Endothelial cell of umbilical vein (primary cell): ENCODE measurements around the gene ATXN1L. TPM values are rescaled to one million over a fixed set of nuclear protein-coding genes. Genes with fewer than 3 reads are reported as not detected.

Source experiments
- BruUV-seq: library from RNA; stranded (reverse); fragments of 400-500 nt; replicated peaks from 2 replicates; lab custom pipeline; 2021; lab: Mats Ljungman, UMichigan
- CTCF ChIA-PET: fragments of 300-600, 350-600 bp; sonication (Branson Sonifier 250); formaldehyde crosslinking; loops from one replicate; lab custom pipeline; 2021; ENCODE audit warnings: antibody characterized with exemption, inconsistent platforms; lab: Charles Lee
- POLR2A ChIA-PET: fragments of 300-600, 350-600 bp; sonication (Branson Sonifier 250); formaldehyde crosslinking; loops from one replicate; lab custom pipeline; 2021; ENCODE audit warnings: antibody characterized with exemption, inconsistent platforms; lab: Charles Lee
- DNase-seq: peaks from one replicate; pipeline ENCODE4 v3.0.0-alpha.2; 2011; ENCODE audit warnings: low read depth, low spot score
- FAIRE-seq: peaks from 2 replicates; lab custom pipeline; 2011; peaks lifted over from hg19 to GRCh38; lab: Jason Lieb, UNC
- H2AFZ ChIP-seq: 2 replicates; pipeline ENCODE4 v1.6.0; 2012; ENCODE audit warnings: low read depth, low read length, control low read depth, inconsistent platforms
- H3K27ac ChIP-seq: 2 replicates; pipeline ENCODE4 v1.5.1; 2011; ENCODE audit warnings: low read depth, mild to moderate bottlenecking, control low read depth, low read length, moderate library complexity; ENCODE audit not compliant: insufficient read depth
- H3K27me3 ChIP-seq, 2 experiments: 2 replicates each; pipeline versions ENCODE4 v1.6.0 to v1.6.1; 2011; ENCODE audit warnings: low read length in 2 of 2, mixed read lengths in 1 of 2; ENCODE audit not compliant: control insufficient read depth in 2 of 2, insufficient read depth in 2 of 2
- H3K36me3 ChIP-seq, 2 experiments: 2 replicates in 1 of 2; 3 replicates in 1 of 2; pipeline ENCODE4 v1.5.1; 2011; ENCODE audit warnings: low read length in 2 of 2, mild to moderate bottlenecking in 1 of 2, moderate library complexity in 1 of 2; ENCODE audit not compliant: control insufficient read depth in 2 of 2, insufficient read depth in 2 of 2; ENCODE audit errors: extremely low read depth in 1 of 2
- H3K4me1 ChIP-seq: 3 replicates; pipeline ENCODE4 v1.5.1; 2011; ENCODE audit warnings: mild to moderate bottlenecking, low read length; ENCODE audit not compliant: control insufficient read depth, insufficient read depth; ENCODE audit errors: extremely low read depth
- H3K4me2 ChIP-seq: 2 replicates; pipeline ENCODE4 v1.6.1; 2011; ENCODE audit warnings: low read length, control low read depth, mixed read lengths; ENCODE audit not compliant: insufficient read depth
- H3K4me3 ChIP-seq, 3 experiments: fragments of 200-600 bp in 1 of 3; sonication (generic), shearing (Covaris generic) in 1 of 3; replicated peaks in 1 of 3; 2 replicates each; pipeline ENCODE4 v1.5.1; 2011 to 2016; ENCODE audit warnings: control low read depth in 3 of 3, low read length in 3 of 3, mild to moderate bottlenecking in 2 of 3, inconsistent platforms in 1 of 3, low read depth in 1 of 3, moderate library complexity in 1 of 3; ENCODE audit not compliant: insufficient read depth in 1 of 3
- H3K79me2 ChIP-seq: 2 replicates; pipeline ENCODE4 v1.6.0; 2012; ENCODE audit warnings: low read length, inconsistent platforms; ENCODE audit not compliant: control insufficient read depth, insufficient read depth
- H3K9ac ChIP-seq: replicated peaks from 2 replicates; pipeline ENCODE3; 2011; ENCODE audit warnings: low read length, control low read depth; ENCODE audit not compliant: insufficient read depth; ENCODE audit errors: extremely low read depth
- H3K9me1 ChIP-seq: replicated peaks from 3 replicates; pipeline ENCODE4 v1.6.0; 2011; ENCODE audit warnings: mild to moderate bottlenecking, low read length; ENCODE audit not compliant: control insufficient read depth, insufficient read depth; ENCODE audit errors: extremely low read depth
- H3K9me3 ChIP-seq: replicated peaks from 2 replicates; pipeline ENCODE4 v1.5.1; 2012; ENCODE audit warnings: low read length, inconsistent platforms; ENCODE audit not compliant: control insufficient read depth, insufficient read depth
- H4K20me1 ChIP-seq: replicated peaks from 2 replicates; pipeline ENCODE3; 2011; ENCODE audit warnings: mild to moderate bottlenecking, low read length; ENCODE audit not compliant: control insufficient read depth, insufficient read depth; ENCODE audit errors: extremely low read depth
- EZH2 ChIP-seq: IDR thresholded peaks from 2 replicates; pipeline ENCODE4 v1.6.1; 2012; ENCODE audit warnings: borderline replicate concordance, low read depth, mild to moderate bottlenecking, moderate library complexity, low read length, inconsistent platforms; ENCODE audit not compliant: severe bottlenecking
- FOS ChIP-seq: IDR thresholded peaks from 2 replicates; pipeline ENCODE4 v1.6.1; 2011; ENCODE audit warnings: mild to moderate bottlenecking, low read length, moderate library complexity, borderline replicate concordance; ENCODE audit not compliant: insufficient read depth
- GATA2 ChIP-seq: IDR thresholded peaks from 2 replicates; pipeline ENCODE4 v1.7.0; 2011; ENCODE audit warnings: low read depth, mild to moderate bottlenecking, moderate library complexity, mixed read lengths, low read length; ENCODE audit not compliant: insufficient read length, insufficient read depth
- JUN ChIP-seq: IDR thresholded peaks from 2 replicates; pipeline ENCODE4 v1.6.1; 2011; ENCODE audit warnings: borderline replicate concordance, low read depth; ENCODE audit not compliant: insufficient read length, insufficient read depth
- MYC ChIP-seq: IDR thresholded peaks from one replicate; pipeline ENCODE4 v1.6.1; 2011; ENCODE audit warnings: mild to moderate bottlenecking, low read depth, low read length
- POLR2A ChIP-seq: IDR thresholded peaks from 2 replicates; pipeline ENCODE4 v1.6.1; 2012; ENCODE audit warnings: low read depth, mild to moderate bottlenecking, control low read depth, low read length
- POLR2AphosphoS5 ChIP-seq: IDR thresholded peaks from 2 replicates; pipeline ENCODE4 v1.6.1; 2012; ENCODE audit warnings: low read depth, mild to moderate bottlenecking, control low read depth, low read length, moderate library complexity; ENCODE audit not compliant: insufficient read depth
- dilution Hi-C: fragments of 300-500 bp; cut with MboI; formaldehyde crosslinking; loops from one replicate; pipeline ENCODE4 v1.15.0; 2019; ENCODE audit warnings: low sequenced_read_pairs; ENCODE audit not compliant: extremely low pct_ligation_motif_present
- intact Hi-C: fragments of 100-400 bp; cut with micrococcal nuclease; formaldehyde crosslinking; loops from one replicate; pipeline ENCODE4 v1.10.0; 2022
- polyA plus RNA-seq, 4 experiments: library from polyadenylated mRNA; depleted of rRNA in 3 of 4; stranded (reverse) in 3 of 4; unstranded in 1 of 4; fragments of >200 nt; gene quantifications; 2 replicates each; pipeline versions ENCODE4 v1.2.1 to v1.2.3, GENCODE V29; 2011 to 2012; ENCODE audit warnings: missing spikeins in 1 of 4
- total RNA-seq: library from RNA; stranded (reverse); gene quantifications from 2 replicates; pipeline ENCODE4 v1.2.3, GENCODE V29; 2021
- TF ChIP-seq, protein P1 (sequence below): IDR thresholded peaks from 2 replicates; pipeline ENCODE4 v1.6.1; 2011; ENCODE audit not compliant: insufficient read depth, insufficient read length
- TF ChIP-seq, protein P2 (sequence below), 2 donors: IDR thresholded peaks; 1 replicate in 1 of 2; 2 replicates in 1 of 2; pipeline ENCODE4 v1.5.1; 2011; ENCODE audit warnings: low read length in 2 of 2, mild to moderate bottlenecking in 2 of 2, moderate library complexity in 2 of 2, control low read depth in 1 of 2, inconsistent platforms in 1 of 2, low read depth in 1 of 2; ENCODE audit not compliant: insufficient read depth in 1 of 2; ENCODE audit errors: extremely low read depth in 1 of 2

Gene ATXN1L
- total and polyA plus RNA-seq, 2 donors (not counting 3 experiments of a cell fraction or from before 2014, with no cell fraction given), result 15.6 to 23.9 TPM

DNA sequence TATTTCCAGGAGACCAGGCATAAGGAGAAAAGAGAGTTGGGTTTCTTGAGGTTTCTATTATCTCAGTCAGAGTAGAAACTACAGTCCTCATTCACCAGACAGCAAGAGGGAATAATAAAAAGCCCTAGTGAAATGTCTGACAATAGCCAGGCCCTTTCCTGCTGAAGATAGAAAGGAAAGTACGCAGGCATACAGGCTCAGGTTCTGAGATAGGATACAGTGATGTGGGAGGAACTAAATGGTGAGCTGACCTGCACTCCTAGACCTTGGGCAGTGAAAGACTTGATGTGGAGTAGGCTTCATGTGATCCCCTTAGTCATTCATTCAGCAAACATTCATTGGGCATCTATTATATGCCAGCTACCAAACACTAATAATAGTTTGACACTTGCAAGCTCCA, 23.3 kb downstream of the ATXN1L start:
- Histone ChIP-seq H3K9ac (no peak overlapping the region), H3K27ac (no peak overlapping the region), H3K4me2 (no peak overlapping the region), H2AFZ (no peak overlapping the region), H3K36me3 (peaks cover 2 to 10% of the 10 kb centered on the region in 2 experiments), H4K20me1 (no peaks in the 10 kb centered on the region), H3K4me3 (no peak overlapping the region), H3K9me1 (no peaks in the 10 kb centered on the region), H3K27me3 (no peaks in the 10 kb centered on the region), H3K9me3 (no peaks in the 10 kb centered on the region), H3K79me2 (no peaks in the 10 kb centered on the region), H3K4me1 (no peaks in the 10 kb centered on the region)
- CTCF ChIA-PET, result no interaction called here
- DNase-seq, result no peak
- BruUV-seq, result no TSS peak
- no peak for TF ChIP-seq MYC
- TF ChIP-seq JUN, result no peak
- no peak for TF ChIP-seq FOS
- TF ChIP-seq, protein P1, sequence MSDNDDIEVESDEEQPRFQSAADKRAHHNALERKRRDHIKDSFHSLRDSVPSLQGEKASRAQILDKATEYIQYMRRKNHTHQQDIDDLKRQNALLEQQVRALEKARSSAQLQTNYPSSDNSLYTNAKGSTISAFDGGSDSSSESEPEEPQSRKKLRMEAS, result no peak
- no peak for TF ChIP-seq POLR2A
- TF ChIP-seq, protein P2, sequence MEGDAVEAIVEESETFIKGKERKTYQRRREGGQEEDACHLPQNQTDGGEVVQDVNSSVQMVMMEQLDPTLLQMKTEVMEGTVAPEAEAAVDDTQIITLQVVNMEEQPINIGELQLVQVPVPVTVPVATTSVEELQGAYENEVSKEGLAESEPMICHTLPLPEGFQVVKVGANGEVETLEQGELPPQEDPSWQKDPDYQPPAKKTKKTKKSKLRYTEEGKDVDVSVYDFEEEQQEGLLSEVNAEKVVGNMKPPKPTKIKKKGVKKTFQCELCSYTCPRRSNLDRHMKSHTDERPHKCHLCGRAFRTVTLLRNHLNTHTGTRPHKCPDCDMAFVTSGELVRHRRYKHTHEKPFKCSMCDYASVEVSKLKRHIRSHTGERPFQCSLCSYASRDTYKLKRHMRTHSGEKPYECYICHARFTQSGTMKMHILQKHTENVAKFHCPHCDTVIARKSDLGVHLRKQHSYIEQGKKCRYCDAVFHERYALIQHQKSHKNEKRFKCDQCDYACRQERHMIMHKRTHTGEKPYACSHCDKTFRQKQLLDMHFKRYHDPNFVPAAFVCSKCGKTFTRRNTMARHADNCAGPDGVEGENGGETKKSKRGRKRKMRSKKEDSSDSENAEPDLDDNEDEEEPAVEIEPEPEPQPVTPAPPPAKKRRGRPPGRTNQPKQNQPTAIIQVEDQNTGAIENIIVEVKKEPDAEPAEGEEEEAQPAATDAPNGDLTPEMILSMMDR (IDR thresholded peaks at IDR 0.05; ENCODE audit: extremely low read depth in 1 of 2, insufficient read depth in 1 of 2, low read depth in 1 of 2, low read length in 2 of 2), result no peak
- TF ChIP-seq POLR2AphosphoS5, result no peak
- TF ChIP-seq EZH2, result no peak
- no peak for TF ChIP-seq GATA2
- intact Hi-C loops (no loop called here), dilution Hi-C loops (no loop called here)
- POLR2A ChIA-PET, result no interaction called here
- no peak for FAIRE-seq
